Lung microvascular endothelial cell (primary cell): ENCODE measurements around the gene KIAA1671. TPM values are rescaled to one million over a fixed set of nuclear protein-coding genes. Genes with fewer than 3 reads are reported as not detected.

ENCODE experiments used
- DNase-seq, 2 donors: peaks; one replicate each; pipeline versions ENCODE4 v3.0.0 to v3.0.0-alpha.2; 2010; ENCODE audit warnings: low read depth in 2 of 2
- total RNA-seq: library from RNA; depleted of rRNA; stranded (reverse); fragments of >200 nt; gene quantifications from 2 replicates; pipeline ENCODE4 v1.2.1, GENCODE V29; 2014

The KIAA1671 gene
- total RNA-seq, 1 donor from 2014 or later, result 29.6 TPM

DNA sequence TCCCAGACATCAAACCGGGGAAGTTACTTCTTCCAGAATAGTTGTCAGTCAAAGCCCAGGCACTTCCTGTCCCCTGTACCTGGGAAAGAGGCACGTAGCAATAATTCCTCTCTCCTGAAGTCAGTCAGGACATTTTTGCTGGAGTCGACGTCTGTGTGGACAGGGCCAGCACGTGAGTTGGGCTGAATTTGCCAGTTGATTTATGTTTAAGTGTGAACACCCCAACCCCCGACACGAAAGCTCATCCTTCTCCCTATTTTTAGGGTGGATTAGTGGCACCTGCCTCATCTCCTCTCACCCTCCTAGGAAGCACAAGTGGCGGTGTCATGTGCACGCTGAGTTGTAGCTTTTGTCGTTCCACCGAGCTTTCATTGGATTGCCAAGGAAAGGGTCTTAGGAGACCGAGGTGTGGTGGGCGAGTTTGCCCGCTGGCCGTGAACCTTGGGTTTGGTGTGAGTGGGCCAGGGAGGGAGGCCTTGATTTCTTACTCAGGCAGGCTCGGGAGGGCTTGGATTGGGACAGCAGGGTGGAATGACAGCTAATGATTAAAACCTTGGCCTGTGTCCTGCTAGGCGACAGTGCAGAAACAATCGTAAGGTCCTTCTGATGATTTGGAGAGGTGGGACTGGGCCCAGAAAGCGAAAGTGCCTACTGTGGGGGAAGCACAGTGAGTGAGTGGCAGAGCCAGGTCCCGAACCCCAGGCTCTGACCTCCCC, 160.2 kb downstream of the KIAA1671 start:
- peak in 1 of 2 donors; percentile 19 for DNase-seq

DNA sequence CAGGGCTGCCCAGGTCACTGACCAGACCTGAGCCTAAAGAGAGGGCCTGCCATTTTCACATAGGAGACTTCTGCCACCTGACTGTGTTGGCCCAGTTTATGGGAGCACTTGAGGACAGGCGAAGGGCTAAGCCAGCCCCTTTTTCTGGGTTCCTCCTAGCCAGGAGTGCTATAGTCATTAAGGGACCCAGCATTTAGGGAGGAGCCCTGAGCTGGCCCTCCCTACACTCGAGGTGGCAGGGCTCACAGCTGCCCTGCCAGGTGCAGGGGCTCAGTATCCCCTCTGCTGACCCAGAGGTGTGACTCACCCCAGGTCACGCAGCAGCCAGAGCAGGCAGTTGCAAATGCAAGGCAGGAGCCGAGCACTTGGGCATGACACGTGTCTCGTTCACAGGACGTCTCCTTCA, 160.8 kb downstream of the KIAA1671 start:
- peak; percentile 41 to 81 for DNase-seq

DNA sequence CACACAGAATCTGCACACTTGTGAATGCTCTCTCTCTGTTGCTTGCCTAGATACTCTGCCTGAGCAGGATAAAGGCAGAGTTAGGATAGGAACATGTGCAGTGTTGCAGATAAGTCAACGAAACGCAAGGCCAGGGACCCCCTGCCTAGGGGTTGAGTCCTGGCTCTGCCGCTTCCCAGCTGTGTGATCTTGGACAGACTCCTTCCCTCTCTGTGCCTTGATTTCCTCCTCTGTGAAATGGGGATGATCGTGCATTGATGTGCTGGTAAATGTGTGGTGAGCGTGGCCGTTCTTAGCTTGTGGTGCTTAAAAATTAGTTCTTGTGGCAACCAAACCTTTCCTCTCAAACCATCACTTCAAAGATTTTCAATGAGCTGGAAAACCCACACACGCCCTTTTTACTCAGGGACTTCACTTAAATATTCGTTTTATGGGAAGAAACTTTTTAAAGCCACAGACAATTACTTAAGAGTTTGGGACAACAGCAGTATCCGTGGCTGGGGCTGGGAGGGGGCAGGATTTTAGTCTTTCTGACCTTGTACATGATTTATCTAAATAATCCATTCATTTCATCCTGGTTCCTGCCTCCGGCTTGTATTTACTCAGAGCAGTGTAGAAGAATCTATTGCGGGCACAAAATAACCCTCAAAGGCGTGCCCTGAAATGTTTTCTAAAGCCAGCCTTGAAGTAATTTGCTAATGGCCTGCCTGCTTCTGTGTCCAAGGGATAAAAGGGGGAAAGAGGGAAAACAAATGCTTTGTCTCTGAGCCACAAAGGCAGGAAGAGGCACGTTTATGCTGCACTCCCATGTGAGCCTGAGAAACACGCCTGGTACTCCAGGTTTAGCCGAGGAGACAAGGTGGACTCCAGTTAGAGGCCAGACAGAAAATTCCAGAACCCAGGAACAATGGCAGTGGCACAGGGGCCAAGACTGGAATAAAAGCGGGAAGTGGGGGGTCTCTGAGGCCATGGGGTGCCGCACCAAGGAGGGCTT, 162.2 kb downstream of the KIAA1671 start:
- DNase-seq, result peak in 1 of 2 donors; percentile 45

DNA sequence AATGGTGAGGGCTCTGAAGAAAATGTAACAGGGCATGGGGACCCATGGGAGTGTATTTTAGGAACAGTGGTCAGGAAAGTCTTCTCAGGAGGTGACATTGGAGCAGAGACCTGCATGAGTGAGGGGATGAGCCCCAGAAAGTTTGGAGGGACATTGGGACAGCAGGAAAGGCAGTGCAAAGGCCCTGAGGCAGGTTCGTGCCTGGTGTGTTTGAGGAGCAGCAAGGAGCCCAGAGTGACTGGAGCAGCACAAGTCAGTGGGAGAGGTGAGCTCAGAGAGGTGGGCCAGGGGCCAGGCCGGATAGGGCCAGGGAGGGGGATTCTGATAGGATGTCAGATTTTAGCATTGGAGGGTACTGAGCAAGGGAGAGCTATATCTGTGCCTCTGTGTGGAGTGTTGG, 167.1 kb downstream of the KIAA1671 start:
- DNase-seq, result no peak

DNA sequence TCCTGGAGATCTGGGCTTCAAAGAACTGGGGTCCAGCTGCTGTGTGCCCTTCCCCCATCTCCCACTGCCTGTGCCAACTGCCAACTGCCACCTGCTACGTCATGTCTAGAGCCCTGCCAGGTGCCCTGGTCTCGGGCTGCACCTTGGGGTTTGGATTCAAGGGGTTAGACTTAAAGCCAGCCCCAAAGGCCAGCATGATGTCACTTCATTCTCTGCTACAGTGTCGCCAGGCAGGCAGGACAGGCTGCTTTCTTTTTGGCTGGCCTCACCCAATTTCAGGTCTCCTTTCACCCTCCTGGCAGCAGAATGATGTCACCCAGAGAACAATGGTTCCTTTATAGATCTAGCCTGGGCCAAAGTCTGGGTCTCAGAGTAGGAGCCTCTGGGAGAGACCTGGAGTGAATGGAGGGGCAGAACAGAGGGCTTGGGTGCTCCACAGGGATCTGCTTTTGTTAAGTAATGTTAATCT, 167.6 kb downstream of the KIAA1671 start:
- peak in 1 of 2 donors; percentile 48 for DNase-seq

DNA sequence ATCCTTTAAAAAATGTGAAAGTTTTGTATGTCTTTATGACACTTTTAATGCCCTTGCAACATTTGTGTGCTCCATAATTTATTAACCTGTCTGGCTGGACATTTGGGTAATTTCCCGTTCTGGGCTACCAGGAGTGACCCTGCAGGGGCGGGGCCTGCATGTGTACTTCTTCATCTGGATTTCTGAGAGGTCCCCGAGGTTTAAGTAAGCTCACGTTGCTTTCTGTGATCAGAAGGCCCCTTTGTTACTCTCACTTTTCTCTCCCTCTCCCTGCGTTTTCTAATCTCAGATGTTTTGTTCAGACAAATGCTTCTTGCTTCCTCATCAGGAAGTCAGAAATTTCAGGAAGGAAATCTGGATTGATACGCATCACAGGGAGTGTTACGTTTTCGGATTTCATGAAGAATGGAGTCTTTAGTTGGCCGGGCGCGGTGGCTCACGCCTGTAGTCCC, 168.3 kb downstream of the KIAA1671 start:
- peak; percentile 63 to 88 for DNase-seq

DNA sequence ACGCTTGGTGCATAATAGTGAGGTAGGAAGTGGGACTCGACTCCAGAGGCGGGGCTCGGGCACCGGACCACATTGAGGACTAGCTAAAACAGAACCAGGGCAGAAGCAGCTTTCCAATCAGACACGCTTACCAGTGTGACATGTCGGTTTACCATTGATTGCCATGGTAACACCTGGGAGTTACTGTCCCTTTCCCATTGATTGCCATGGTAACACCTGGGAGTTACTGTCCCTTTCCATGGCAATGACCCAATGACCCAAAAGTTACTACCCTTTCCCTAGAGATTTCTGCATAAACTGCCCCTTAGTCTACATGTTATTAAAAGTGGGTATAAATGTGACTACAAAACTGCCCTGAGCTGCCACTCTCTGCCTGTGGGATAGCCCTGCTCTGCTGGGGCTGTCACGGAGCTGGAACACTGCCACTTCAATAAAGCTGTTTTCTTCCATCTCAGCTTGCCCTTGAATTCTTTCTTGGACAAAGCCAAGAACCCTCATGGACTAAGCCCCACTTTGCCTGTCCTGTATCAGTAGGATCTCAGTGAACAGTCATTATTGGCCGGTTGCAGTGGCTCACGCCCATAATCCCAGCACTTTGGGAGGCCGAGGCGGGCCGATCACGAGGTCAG, 169.7 kb downstream of the KIAA1671 start:
- peak in 1 of 2 donors; percentile 70 for DNase-seq

DNA sequence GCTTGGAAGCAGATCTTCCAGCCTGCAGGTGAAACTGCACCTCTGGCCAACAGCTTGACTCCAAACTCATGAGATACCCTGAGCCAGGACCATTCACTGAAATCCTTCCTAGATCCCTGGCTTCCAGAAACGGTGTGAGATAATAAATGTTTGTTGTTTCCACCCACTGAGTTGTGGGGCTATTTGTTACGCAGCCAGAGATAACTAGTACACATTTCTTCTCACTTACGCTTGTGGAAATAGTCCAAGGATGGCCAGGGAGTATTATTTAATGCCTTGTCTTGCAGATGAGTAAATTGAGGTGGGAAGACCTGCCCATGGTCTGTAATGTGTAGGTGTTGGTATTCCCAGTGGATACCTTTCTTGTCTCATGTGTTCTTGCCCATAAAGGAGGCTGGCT, 171.2 kb downstream of the KIAA1671 start:
- DNase-seq, result no peak

DNA sequence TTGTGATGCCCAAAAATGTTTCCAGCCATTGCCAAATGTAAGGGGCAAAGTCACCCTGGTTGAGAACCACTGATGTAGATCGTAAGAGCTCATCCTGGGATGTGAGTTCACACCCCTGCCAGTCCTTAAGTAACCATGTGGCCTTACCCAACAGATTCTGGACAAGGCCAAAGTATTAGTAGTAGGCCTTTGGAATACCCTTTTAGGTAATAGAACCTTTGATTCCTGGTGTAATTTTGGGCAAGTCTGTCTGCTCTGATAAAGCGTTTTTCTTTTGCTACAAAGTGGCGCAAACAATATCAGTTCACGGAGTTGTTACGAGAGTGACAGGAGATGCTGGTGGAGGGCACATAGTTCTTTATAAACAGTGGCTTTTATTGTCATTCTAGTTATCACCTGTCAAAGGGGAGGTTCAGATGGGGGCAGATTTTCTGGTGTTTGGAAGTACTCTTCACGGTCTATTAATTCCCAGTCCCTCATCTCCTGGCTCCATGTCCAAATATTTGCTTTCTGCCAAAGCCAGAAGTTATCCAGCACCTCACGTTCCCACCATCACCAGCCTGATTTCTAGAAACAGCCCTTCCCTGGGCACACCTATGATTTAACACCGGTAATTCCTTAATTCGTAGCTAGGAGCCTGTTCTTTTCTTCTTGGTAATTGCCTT, 173.3 kb downstream of the KIAA1671 start:
- DNase-seq, result no peak

DNA sequence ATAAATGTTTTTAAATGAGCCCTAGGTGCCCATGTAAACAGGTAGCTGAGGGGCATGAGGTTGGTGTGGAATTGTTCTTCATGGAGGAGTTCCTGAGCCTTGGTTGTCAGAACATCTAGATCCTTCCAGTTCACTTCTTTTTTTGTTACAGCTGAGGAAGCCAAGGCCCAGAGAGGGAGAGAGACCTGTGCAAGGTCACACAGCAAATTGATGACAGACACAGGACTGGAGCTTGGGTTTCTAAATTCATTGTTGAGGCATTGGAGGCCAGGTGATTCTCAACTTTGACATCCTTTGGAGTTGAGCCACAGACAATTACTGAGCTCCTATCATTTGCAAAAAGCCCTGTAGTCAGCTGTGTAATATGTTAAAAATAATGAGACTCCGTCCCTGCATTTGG, 174.0 kb downstream of the KIAA1671 start:
- no peak for DNase-seq

DNA sequence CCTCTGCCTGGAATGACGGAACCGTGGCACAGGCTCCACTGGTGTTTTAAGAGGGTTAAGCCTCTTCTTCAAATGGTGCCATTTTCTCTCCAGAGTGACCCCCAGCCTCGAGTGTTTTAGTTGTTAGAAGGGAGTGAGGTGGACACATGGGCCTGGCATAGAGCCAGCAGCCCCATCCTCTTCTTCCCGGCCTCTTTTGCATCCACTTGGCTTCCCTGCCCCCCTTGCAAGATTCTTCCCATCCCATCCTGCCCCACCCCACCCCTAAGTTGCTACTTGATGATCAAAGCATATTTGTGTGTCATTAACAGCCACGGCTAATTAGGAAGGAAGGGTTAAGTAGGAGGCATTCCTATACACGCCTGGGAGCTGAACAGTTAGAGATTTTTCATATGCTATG, 174.8 kb downstream of the KIAA1671 start:
- no peak for DNase-seq

DNA sequence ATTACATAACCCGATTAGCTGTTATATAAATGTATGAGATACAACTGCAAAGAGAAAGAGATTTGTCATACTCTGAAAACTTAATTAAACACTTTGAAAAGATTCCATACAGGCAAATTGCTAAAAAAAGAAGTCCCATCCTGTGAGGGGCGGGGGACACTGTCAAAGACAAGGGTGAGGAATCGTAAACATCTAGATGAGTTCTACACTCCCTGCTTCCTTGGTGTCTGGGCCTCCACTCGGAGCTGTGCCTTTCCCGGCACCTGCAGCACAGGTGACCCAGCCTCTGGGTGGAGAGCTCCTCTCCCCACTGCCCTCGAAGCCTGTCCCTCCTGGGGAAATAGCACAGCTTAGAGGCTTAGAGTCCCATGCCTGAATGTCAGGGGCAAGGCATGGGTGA, 177.9 kb downstream of the KIAA1671 start:
- DNase-seq, result no peak

DNA sequence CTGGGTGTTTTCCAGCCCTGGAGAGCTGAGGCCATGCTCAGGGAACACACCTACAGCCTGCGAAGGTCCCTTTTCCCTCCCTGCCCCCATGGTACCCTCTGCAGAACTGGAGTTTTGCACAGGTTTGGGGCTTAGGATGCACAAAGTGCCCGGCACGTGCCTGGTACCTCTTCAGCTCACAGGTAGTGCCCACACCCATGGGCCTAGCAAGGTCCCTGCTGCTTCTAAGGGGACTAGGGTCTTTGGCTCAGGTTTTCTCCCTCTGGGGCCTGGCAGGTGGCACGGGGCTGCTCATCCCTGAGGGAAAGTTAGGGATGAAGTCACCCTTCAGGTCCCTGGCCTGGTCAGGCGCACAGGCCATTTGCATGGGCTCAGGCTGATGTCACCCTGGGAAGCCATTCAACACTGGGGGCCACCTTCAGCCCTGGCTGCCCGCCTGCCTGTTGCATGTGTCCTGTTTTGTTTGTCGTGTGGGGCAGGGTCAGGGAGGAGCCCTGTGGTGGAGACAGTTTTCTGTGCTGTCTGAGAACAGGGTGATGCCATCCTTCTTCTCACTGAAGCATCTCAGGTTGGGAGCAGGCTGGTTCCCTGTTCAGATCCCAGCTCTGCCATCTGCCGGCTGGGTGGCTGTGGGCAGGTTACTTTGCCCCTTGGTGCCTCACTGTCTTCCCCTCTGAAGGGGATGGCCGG, 178.8 kb downstream of the KIAA1671 start:
- DNase-seq, result no peak

DNA sequence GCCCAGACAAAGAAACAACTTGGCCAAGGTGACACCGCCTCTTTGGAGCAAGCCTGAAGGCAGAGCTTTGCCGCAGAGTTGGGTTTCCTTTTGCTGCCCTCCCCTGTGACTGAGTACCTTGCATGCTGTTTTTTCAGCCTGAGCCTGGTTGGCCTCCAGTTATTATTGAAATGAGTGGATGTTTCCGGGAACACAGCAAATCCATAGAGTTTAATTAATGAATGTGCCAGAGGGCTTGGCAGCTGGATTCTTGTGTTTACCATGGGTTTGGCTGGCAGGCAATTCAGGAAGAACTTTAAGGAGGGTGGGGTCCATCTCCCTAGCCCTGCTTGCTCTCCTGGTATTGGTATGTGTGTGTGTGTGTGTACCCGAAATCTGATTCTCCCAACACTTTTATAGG, 181.5 kb downstream of the KIAA1671 start:
- DNase-seq, result peak; percentile 75 to 80

DNA sequence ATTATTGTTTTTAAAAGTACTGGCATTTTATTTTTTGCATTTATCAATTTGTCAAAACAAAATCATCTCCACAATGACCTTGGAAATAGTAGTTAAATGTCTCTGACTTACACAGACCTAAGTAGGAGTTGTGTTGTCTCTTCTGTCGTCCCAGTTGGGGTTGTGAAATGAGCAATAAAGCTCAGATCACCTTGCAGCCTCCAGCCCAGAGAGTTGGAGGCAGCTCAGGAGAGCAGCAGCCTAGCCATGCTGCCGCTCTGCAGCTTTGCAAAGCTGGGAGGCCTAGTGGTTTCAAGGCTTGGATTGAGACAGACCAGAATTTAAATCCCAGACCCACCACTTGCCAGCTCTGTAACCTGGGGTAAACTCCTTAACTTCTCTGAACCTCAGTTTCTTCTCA, 181.9 kb downstream of the KIAA1671 start:
- no peak for DNase-seq

DNA sequence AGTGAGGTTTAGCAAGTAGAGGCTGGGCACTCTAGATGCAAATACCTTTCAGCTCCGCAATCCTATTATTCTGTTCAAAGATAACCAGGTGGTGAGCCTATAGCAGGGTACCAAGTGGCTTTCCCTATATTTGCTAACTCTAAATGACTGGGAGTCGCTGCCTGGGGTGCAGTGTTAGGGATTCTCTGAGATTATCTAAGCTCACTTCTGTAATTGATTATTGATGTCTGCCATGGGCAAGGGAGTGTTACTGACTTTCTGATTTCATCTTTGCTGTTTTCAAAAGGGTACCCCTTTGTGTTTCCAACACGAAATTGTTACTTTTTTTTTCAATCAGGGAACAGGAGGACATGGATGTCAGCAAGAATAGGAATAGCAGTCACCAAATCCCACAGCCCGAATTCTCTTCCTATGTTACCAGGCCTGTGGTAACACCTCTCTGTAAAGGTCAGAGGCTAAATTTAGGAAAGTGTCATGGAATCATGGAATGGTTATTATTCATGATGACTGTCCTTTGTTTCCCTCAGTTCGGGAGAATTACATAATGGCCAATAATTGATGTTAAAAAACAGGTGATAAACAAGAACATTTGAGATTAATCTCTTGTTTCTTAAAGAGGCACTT, 184.5 kb downstream of the KIAA1671 start:
- DNase-seq, result no peak

DNA sequence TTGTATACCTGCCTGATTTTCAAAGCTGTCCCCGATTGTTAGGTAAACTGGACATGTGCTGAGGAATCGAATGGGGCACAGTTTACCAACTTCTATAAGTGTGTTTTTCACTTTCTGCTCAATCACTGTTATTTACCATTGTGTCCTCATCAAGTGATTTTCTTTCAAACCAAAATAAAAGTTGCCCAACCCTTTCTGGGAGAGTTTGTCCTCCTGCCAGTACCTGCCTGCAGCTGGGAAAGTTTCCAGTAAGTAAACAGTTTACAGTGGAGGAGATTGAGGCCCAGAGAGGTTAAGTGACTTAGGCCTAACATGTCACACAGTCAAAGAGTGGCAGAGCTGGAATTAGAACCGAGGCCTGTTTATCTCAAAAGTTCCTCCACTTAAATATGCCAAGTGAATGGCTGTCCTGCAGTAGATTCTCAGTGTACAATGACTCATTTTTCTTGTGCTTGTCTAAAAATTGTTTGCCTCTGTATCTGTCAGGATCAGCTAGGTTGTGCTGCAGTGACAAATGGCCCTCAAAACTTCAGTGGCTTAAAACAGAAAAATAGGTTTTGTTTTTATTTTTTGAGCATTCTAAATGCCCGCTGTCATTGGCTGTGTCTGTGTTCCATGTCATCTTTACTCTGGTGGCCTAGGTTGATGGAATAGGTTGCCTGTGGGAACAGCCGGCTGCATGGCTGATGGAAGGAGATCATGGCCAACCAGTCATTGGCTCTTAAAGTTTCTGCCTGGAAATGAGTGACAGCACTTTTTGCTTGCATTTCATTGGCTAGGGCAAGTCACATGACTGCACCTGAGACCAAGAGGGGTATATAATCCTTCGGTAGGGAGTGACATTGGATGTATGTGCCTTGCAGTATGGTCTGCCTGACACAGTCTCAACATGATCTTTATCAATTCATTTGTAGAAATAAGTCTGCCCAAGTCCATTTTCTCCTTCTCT, 185.3 kb downstream of the KIAA1671 start:
- DNase-seq, result no peak

DNA sequence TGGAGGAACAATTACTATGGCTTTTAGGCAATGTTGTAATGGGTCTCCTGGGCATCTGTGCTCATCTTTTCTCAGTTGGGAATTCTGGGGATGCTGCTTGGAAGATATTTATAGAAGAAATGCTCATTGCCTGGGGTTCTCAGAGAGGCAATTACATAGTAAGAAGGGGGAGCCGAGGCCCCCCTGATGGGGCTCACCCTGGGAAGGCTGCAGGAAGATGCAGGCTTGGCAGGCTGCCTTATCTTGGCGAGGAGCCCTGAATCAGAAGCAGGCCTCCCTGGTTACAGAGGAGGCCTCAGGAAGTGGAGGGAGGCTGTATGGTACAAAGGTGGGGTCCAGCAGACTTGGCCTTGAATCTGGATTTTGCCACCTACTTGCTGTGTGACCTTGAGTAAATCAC, 186.5 kb downstream of the KIAA1671 start:
- peak in 1 of 2 donors; percentile 64 for DNase-seq

DNA sequence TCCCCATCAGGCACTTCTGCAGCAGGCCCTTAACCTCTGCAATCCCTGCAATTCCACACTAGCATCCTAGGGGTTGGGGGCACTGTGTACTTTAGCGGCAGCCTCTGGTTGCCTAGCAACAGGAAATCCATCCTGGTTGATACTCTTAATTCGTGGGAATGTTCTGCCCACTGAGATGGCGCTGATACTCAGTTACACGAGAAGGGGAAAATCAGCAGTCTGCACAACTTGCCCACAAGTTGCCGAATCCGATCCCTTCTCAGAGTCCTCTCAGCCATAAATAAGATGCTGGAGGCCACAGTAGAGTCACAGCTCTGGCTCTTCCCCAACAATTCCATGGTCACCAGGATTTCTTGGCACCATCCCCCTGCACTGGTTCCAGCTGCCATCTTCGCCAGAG, 189.6 kb downstream of the KIAA1671 start:
- peak in 1 of 2 donors; percentile 37 for DNase-seq
